Prostate gland (tissue), 2 donors: ENCODE data around the gene SYMPK.

Source experiments
- POLR2A ChIP-seq: fragments of 450-650 bp; IDR thresholded peaks from one replicate; pipeline ENCODE4 v1.6.1; 2016; ENCODE audit warnings: antibody characterized with exemption, mild to moderate bottlenecking
- TF ChIP-seq, protein P1 (sequence below), 4 experiments: fragments of 200-600 bp in 2 of 4; fragments of 450-650 bp in 2 of 4; sonication (generic) in 2 of 4; IDR thresholded peaks; 1 replicate in 3 of 4; 2 replicates in 1 of 4; pipeline ENCODE4 v1.5.1; 2016 to 2019; ENCODE audit warnings: antibody characterized with exemption in 4 of 4, mild to moderate bottlenecking in 2 of 4, moderate library complexity in 2 of 4

DNA sequence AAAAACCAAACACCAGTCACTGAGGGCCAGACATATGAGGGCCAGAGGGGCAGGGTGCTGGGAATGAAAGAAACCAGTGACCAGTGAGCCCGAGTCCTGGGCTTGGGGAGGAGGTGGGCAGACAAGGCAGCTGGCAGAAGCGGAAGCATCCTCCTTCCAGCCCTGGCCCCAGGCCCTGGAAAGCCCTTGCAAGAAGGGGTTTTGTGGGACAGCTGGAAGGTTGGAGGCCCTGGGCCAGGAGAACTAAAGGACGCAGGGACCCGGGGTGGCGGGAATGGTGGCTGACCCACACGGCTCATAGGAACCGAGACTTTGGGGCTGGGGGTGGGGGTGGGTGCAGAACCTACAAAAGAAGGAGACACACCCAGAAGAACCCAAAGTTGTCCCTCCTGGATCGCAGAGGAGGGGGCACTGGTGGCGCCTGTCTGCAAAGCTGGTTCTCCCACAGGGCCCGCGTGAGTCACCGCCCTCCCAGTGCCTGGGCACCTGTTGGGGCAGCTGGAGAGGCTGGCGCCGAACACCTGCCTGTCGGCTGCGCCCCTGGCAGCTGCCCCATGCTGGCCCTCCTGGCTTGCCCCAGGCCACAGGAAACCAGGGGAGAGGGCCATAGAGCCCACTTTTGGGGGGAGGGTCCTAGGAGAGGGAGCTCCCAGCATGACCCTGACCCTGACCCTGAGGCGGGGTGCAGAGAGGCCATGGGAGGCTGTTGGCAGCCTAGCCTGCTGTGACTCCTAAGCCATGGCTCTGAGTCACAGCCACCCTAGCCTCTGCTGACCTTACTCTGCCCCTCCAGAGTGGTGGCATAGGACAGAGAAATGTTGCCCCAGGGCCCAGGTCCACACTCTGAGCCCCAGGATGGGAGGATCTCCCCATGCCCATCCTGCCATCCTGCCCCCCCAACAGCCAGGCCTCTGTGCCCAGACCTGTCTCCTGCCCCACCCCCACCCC lies 81.5 kb downstream of the SYMPK start:
- TF ChIP-seq, protein P1, sequence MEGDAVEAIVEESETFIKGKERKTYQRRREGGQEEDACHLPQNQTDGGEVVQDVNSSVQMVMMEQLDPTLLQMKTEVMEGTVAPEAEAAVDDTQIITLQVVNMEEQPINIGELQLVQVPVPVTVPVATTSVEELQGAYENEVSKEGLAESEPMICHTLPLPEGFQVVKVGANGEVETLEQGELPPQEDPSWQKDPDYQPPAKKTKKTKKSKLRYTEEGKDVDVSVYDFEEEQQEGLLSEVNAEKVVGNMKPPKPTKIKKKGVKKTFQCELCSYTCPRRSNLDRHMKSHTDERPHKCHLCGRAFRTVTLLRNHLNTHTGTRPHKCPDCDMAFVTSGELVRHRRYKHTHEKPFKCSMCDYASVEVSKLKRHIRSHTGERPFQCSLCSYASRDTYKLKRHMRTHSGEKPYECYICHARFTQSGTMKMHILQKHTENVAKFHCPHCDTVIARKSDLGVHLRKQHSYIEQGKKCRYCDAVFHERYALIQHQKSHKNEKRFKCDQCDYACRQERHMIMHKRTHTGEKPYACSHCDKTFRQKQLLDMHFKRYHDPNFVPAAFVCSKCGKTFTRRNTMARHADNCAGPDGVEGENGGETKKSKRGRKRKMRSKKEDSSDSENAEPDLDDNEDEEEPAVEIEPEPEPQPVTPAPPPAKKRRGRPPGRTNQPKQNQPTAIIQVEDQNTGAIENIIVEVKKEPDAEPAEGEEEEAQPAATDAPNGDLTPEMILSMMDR (IDR thresholded peaks at IDR 0.05), result no peak
- TF ChIP-seq POLR2A, result no peak
